ENCODE data around the gene EIF4A2. TPM values are rescaled to one million over a fixed set of nuclear protein-coding genes. Genes with fewer than 3 reads are reported as not detected.

Gene EIF4A2
- total RNA-seq (2014; rRNA removed; shearing (Covaris generic)) = 523 and 819 TPM in 2 replicates

- H3K4me3 ChIP-seq (ENCODE audit: insufficient read depth, low read depth, low read length) = peak within 1 kb of the TSS; percentile 99
- peak; percentile 94 for DNase-seq
- peaks cover 38% of the 10 kb centered on the region for H3K36me3 ChIP-seq (replicated peaks; ENCODE audit: control insufficient read depth, insufficient read depth, low read length)
- no peaks in the 10 kb centered on the region for H3K27me3 ChIP-seq (ENCODE audit: control insufficient read depth, insufficient read depth, low read length)
Observed at GRCh38 chr3:186783058-186783730, at the start of gene EIF4A2. TSS of gene EIF4A2 (plus strand) at chr3:186783577. CDS start at chr3:186783611, 34 bp downstream.

DNA sequence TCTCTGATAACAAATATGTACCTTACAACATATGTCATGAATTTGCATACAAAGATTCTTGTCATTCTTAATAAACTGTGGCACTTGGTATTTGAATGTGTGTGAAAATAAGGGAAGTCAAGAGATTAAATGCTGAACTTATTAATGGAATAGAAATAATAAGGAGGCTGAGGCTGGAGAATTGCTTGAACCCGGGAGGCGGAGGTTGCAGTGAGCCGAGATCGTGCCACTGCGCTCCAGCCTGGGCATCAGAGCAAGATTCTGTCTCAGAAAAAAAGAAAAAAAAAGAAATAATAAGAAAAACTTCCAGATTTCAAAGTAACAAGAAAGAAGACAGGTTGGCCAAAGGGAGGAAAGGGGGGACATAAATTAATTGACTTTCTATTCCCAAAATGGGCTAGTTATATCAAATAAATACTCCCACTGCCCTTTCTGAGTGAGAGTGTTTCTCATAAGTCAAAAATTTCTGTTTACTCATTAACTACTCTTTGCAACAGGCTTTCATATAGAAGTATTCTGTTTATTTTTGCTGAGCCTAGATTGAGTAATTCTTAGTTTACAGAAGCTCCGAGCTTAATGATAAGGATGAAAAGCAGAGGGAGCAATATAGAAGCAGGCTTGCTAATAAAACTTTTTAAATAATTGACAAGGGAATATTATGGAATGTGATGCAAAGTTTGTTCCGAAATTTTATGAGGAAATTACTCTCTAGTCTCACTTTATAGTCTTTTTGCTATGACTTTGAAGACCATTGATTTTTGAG is 40.6 kb upstream of the EIF4A2 start:
- Histone ChIP-seq H3K36me3 (replicated peaks; ENCODE audit: control insufficient read depth, insufficient read depth, low read length) (no peaks in the 10 kb centered on the region), H3K27me3 (ENCODE audit: control insufficient read depth, insufficient read depth, low read length) (no peaks in the 10 kb centered on the region), H3K4me3 (ENCODE audit: insufficient read depth, low read depth, low read length) (no peak overlapping the region)
- DNase-seq = no peak

DNA sequence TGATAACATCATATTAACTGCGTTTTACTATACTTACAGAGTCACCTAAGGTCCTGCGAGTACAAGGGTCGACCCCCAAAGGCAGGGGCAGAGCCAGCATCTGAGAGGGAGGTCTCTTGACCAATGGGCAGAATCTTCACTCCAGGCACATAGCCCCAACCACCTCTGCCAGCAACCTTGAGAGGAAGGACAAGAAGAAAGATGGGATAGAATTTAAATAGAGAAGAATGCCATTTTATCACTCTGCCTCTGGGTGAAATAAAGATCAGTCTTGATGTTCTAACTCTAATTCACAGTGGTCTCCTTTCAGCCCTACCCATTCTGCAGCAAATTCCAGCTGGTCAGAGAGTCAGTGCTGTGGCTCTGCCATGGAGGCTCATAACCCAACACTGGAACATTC is 39.7 kb upstream of the EIF4A2 start:
- no peaks in the 10 kb centered on the region for H3K36me3 ChIP-seq (replicated peaks; ENCODE audit: control insufficient read depth, insufficient read depth, low read length)
- DNase-seq = no peak
- H3K4me3 ChIP-seq (ENCODE audit: insufficient read depth, low read depth, low read length) = no peak overlapping the region
- no peaks in the 10 kb centered on the region for H3K27me3 ChIP-seq (ENCODE audit: control insufficient read depth, insufficient read depth, low read length)

GRCh38 chr3:186746008-186746407 is 37.4 kb upstream of the EIF4A2 start:
- DNase-seq = peak; percentile 33

DNA sequence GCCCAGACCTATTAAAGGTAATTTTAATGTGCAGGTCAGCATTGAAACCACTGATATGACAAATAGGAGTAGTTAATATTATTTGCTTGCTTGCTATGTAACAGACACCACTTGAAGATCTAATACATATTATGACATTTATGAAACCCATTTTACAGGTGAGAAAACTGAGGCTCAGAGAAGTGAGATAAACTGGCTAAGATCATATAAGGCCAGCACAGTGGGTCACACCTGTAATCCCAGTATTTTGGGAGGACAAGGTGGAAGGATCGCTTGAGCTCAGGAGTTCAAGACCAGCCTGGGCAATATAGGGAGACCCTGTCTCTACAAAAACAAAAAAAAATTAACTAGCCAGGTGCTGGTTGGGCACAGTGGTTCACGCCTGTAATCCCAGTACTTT is 33.1 kb upstream of the EIF4A2 start:
- Histone ChIP-seq H3K36me3 (replicated peaks; ENCODE audit: control insufficient read depth, insufficient read depth, low read length) (no peaks in the 10 kb centered on the region), H3K4me3 (ENCODE audit: insufficient read depth, low read depth, low read length) (no peak overlapping the region), H3K27me3 (ENCODE audit: control insufficient read depth, insufficient read depth, low read length) (no peaks in the 10 kb centered on the region)
- DNase-seq = no peak

More at GRCh38 chr3:186746008-186746407, 37.4 kb upstream of the EIF4A2 start:
- H3K4me3 ChIP-seq (ENCODE audit: insufficient read depth, low read depth, low read length) = no peak overlapping the region
- no peaks in the 10 kb centered on the region for H3K27me3 ChIP-seq (ENCODE audit: control insufficient read depth, insufficient read depth, low read length)
- H3K36me3 ChIP-seq (replicated peaks; ENCODE audit: control insufficient read depth, insufficient read depth, low read length) = no peaks in the 10 kb centered on the region

- H3K4me3 ChIP-seq (ENCODE audit: insufficient read depth, low read depth, low read length) = no peak overlapping the region
- H3K36me3 ChIP-seq (replicated peaks; ENCODE audit: control insufficient read depth, insufficient read depth, low read length) = no peaks in the 10 kb centered on the region
- no peak for DNase-seq
- H3K27me3 ChIP-seq (ENCODE audit: control insufficient read depth, insufficient read depth, low read length) = no peaks in the 10 kb centered on the region
Observed at GRCh38 chr3:186751480-186751879, 31.9 kb upstream of the EIF4A2 start.

DNA sequence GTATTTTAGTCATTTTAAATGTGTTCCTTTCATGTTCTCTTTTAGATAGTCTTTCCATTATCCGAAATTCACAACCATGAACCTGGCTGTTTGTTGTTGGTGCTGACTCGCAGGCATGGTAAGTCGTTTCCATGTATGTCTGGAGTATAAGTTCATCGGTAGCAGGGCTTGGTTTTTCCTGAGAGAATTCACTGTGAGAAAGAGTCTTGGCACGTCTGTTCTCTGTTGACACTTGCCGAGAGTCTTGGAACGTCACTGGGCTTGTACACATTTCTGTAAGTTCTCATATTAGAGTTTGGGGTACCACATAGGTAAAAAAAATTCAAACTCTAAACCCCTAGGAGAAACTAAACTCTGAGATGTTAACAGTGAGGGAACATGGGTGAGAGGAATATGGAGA is 29.4 kb upstream of the EIF4A2 start:
- H3K4me3 ChIP-seq (ENCODE audit: insufficient read depth, low read depth, low read length) = no peak overlapping the region
- no peaks in the 10 kb centered on the region for H3K36me3 ChIP-seq (replicated peaks; ENCODE audit: control insufficient read depth, insufficient read depth, low read length)
- no peaks in the 10 kb centered on the region for H3K27me3 ChIP-seq (ENCODE audit: control insufficient read depth, insufficient read depth, low read length)
- no peak for DNase-seq

GRCh38 chr3:186754871-186755270 is 28.5 kb upstream of the EIF4A2 start:
- no peaks in the 10 kb centered on the region for H3K27me3 ChIP-seq (ENCODE audit: control insufficient read depth, insufficient read depth, low read length)
- H3K36me3 ChIP-seq (replicated peaks; ENCODE audit: control insufficient read depth, insufficient read depth, low read length) = no peaks in the 10 kb centered on the region
- DNase-seq = no peak
- no peak overlapping the region for H3K4me3 ChIP-seq (ENCODE audit: insufficient read depth, low read depth, low read length)

- DNase-seq = no peak
- Histone ChIP-seq H3K4me3 (ENCODE audit: insufficient read depth, low read depth, low read length) (no peak overlapping the region), H3K27me3 (ENCODE audit: control insufficient read depth, insufficient read depth, low read length) (no peaks in the 10 kb centered on the region), H3K36me3 (replicated peaks; ENCODE audit: control insufficient read depth, insufficient read depth, low read length) (no peaks in the 10 kb centered on the region)
Observed at GRCh38 chr3:186757214-186757613, 26.2 kb upstream of the EIF4A2 start.

- no peaks in the 10 kb centered on the region for H3K27me3 ChIP-seq (ENCODE audit: control insufficient read depth, insufficient read depth, low read length)
- DNase-seq = no peak
Observed at GRCh38 chr3:186757686-186758220, 25.6 kb upstream of the EIF4A2 start.

GRCh38 chr3:186759231-186759930 is 24.0 kb upstream of the EIF4A2 start:
- no peaks in the 10 kb centered on the region for H3K36me3 ChIP-seq (replicated peaks; ENCODE audit: control insufficient read depth, insufficient read depth, low read length)
- no peak overlapping the region for H3K4me3 ChIP-seq (ENCODE audit: insufficient read depth, low read depth, low read length)
- DNase-seq = no peak
- H3K27me3 ChIP-seq (ENCODE audit: control insufficient read depth, insufficient read depth, low read length) = no peaks in the 10 kb centered on the region

More at GRCh38 chr3:186757686-186758220, 25.6 kb upstream of the EIF4A2 start:
- no peaks in the 10 kb centered on the region for H3K36me3 ChIP-seq (replicated peaks; ENCODE audit: control insufficient read depth, insufficient read depth, low read length)
- H3K4me3 ChIP-seq (ENCODE audit: insufficient read depth, low read depth, low read length) = no peak overlapping the region

DNA sequence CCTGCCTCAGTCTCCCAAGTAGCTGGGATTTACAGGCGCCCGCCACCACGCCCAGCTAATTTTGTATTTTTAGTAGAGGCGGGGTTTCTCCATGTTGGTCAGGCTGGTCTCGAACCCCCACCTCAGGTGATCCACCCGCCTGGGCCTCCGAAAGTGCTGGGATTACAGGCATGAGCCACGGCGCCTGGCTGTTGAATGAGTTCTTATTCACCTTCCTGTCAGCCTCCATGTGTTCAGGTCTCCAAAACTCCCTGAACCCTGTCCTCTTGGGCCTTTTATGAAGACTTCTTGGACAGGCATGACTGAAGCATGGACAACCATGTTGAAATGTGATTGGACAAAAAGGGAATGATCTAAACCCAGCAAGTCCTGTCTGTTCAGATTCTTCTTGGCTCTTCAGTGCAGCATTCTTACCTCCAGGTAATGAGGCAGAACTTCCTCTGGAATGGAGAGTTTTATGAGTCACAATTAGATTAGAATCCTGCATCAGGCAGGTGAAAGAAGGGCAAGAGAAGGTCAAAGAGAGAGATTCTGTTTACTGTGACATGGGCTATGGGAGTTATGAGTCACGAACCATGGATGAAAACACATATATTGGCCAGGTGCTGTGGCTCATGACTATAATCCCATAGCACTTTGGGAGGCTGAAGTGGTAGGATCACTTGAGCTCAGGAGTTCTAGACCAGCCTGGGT is 23.1 kb upstream of the EIF4A2 start:
- no peaks in the 10 kb centered on the region for H3K27me3 ChIP-seq (ENCODE audit: control insufficient read depth, insufficient read depth, low read length)
- no peak overlapping the region for H3K4me3 ChIP-seq (ENCODE audit: insufficient read depth, low read depth, low read length)
- no peak for DNase-seq
- no peaks in the 10 kb centered on the region for H3K36me3 ChIP-seq (replicated peaks; ENCODE audit: control insufficient read depth, insufficient read depth, low read length)

GRCh38 chr3:186760897-186761447 is 22.4 kb upstream of the EIF4A2 start:
- Histone ChIP-seq H3K36me3 (replicated peaks; ENCODE audit: control insufficient read depth, insufficient read depth, low read length) (no peaks in the 10 kb centered on the region), H3K4me3 (ENCODE audit: insufficient read depth, low read depth, low read length) (no peak overlapping the region)

DNA sequence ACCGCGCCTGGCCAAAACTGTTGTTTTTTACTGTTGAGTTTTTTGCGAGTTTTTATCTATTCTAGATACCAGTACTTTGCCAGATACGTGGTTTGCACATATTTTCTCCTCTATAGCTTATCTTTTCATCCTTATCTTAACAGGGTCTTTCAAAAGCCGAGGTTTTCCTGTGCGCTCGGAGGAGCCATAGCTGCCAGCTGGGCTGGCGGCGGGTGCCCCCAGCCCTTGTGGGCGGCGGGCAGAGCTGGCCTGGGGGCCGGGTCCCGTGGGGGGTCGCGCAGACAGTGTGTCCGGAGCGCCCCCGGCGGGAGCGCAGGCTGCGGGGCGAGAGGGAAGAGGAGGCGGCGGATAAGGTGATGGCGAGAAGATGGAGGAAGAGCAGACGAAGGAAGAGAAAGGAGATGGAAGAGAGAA is 11.1 kb upstream of the EIF4A2 start:
- peaks cover 3% of the 10 kb centered on the region for H3K27me3 ChIP-seq (ENCODE audit: control insufficient read depth, insufficient read depth, low read length)
- peak overlapping the region; percentile 25 for H3K4me3 ChIP-seq (ENCODE audit: insufficient read depth, low read depth, low read length)
- no peaks in the 10 kb centered on the region for H3K36me3 ChIP-seq (replicated peaks; ENCODE audit: control insufficient read depth, insufficient read depth, low read length)
- DNase-seq = peak; percentile 76

More at GRCh38 chr3:186760897-186761447, 22.4 kb upstream of the EIF4A2 start:
- H3K27me3 ChIP-seq (ENCODE audit: control insufficient read depth, insufficient read depth, low read length) = no peaks in the 10 kb centered on the region
- no peak for DNase-seq

All from H7 (cell line).